Fibroblast of the conjunctiva (primary cell): ENCODE results near the gene HOTAIR.

Source experiments
- DNase-seq: peaks from one replicate; pipeline ENCODE4 v3.0.0-alpha.2; 2010; ENCODE audit warnings: low read depth

The HOTAIR gene

DNA sequence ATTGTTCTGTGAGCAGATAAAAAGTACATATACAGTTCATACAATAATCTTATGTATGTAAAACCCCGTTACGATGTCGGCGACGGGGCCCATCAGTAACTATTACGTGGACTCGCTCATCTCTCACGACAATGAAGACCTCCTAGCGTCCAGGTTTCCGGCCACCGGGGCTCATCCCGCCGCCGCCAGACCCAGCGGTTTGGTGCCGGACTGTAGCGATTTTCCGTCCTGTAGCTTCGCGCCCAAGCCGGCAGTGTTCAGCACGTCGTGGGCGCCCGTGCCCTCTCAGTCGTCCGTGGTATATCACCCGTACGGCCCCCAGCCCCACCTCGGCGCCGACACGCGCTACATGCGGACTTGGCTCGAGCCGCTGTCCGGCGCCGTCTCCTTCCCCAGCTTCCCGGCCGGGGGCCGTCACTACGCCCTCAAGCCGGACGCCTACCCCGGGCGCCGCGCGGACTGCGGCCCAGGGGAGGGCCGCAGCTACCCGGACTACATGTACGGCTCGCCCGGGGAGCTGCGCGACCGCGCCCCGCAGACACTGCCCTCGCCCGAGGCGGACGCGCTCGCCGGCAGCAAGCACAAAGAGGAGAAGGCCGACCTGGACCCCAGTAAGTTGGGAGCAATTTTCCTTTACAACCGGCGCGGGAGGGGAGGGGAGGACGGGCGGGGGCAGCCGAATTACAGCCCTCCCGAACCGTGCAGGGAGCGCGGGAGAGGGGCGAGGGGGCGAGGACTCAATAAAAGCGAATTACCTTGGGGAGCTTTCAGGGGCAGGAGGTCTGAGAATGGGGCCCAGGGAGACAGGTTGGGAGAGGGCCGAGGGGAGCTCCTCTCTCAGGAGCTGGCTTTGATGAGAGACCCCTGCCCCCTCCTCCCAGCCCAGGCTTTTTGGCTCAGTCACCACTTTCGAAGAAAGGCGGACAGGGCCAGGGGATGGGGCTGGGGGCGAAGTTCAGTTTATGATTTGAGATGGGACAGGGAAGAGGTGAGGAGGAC is 25.7 kb upstream of the HOTAIR start, which contains the start of gene HOXC9:
Gene HOXC9 (plus strand): TSS at position 46 of the 999 bp plus-strand sequence. CDS start 28 bp downstream, at position 74.
- DNase-seq: no peak

DNA sequence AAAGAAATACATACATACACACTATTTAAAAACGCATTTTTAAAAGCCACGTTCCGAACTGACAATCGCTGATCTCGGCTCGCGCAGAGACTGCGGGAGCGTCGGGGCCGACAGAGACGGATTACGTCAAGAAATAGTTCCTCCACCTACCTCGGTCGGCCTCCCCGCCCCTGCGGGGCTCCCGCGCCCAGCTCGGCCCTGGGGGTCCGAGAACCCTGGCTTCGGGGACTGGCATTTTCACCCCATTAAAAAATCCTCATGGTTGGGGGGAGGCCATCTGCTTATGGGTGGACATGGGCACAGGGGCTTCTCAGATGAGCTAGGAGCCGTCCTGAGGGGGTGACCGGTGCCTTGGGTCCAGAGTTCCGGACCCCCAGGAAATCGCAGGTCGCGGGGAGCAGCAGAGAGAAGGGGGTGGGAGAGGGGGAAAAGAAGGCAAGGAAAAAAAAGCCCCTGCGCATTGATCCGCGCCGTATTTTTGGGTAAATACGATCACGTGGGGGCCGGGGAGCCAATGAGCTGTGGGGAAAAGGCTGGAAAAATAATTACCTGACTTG is 24.9 kb upstream of the HOTAIR start:
- no peak for DNase-seq

DNA sequence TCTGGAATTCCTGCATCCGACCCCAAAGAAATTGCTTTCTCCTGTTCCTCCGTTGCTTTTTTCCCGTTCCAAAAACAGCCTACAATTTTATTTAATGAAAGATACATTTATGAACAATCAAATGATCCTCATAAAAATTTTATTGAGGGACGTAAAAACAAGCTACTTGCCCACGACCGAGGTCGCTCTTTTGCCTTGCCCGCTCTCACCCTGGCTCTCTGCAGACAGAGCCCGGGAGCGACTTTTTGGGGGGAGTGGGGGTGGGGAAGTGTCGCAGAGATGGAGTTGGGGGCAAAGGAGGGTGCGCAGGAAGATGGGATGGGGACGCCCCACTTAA is 24.1 kb upstream of the HOTAIR start:
- DNase-seq: no peak

DNA sequence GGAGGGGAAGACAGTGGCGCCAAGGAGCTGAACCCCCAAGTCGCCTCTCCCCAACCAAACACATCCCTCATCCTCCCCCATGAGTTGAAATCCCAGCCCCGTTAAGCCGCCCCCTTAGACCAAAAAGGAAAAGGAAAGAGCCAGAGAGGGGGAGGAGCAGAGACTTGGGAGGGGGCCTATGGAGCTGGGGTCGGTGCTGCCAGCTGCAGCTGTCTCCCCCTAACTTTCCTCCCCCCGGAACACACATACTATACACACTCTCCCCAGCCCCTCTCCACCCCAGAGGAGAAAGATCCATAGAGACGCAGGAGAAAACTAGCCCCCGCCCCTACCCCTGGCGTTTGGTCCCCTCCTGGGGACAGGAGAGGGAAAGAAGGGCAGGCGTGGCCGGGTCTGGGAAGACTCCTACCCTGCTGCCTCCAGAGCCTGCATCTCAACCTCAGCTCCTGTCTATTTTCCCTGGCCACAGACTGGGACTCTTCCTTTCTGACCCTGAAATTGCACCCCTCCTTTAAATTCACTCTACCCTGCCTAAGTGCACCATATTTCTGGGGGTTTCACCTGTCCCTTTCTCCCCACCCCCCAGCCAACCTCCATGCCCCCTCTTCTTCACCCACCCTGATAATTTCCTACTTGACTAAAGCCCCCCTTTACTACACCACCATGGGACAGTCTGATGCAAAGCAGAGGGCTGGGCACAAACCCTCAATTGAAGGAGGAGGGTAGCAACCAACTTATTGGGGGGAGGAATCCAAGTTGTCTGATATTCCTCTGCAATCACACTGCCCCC is 23.6 kb upstream of the HOTAIR start:
- DNase-seq: no peak

DNA sequence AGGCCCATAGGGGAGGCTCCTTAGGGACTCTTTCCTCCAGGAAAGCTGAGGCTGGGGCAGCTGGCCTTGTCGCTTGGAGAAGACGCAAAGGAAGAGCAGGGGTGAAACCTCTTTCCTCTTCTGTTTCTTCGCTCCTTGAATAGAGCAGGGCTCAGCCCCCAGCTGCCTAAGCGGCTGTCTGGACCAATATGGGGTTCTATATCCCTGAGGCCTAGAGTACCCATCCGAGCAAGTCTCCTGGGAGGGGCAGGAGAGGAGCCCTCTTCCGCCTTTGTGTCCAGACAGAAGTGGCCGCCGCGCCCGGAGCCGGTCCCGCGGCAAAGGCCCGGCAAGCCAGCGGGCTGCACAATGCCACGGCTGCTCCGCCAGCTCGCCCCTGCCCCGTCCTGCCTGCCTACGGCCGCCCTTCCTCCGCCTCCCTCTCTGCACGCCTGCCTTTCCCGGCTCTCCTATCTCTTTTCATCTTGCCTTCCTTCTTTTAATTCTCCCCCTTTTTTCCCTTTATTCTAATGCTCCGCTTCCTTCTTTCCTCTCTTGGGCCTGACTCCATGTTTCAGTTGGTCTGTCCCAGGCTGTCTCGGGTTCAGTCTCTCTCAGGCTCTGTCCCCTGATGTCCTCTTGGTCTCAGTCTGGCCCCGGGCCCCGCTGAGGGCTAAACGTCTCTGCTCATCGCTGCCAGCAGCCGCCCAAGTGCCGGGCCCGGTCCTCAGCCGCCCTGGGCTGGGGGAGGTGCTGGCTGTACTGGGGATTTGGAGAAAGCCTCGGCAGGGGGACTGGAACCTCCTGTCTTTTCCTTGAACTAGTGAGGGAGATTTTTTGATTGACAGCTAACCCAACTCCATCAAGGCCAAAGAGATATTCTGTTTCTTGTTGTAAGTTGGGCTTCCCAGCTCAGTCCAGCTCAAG is 22.7 kb upstream of the HOTAIR start:
- DNase-seq: no peak

DNA sequence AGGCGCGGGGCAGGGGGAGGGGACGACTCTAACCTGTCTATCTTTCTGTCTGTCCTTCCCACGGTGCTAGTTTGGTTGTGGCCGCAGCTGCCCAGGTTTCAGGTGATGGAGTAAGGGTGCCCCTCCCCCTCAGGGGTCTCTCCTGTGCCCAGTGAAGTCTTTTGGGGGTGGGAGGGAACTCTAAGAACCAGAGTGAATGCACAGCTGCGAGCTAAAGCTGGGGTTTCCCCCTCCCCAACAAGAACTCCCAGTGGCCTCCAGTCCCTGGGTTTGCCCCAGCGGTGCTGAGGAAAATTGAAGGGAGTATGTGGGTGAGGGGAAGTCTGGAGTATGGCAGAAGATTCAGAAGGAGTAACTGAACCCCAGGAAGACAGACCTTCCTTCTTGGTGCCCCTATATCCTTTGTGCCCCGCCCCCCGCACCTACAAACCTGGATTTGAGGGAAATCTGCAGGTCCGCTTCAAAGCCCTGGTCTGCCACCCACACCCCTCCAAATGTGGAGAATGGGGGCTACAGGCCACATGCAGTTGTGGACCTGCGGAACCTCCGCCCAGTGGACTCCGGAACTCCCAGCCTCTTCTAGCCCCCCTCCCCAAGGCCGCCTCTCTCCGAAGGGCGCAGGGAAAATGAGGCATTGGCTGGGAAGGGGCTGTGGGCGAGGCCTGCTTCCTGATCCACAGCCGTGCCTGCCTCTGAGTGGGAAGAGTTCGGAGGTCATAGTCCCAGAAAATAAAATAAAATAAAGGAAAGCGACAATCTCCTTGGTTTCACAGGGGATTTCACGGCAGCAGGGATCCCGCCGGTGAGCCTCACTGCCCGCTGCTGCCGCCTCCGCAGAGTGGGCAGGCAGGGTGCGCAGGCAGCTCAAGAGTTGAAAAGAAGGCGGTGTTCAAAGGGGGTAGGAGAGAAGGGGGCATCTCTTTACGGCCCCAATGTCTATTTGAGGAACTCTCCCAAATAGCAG is 21.8 kb upstream of the HOTAIR start:
- no peak for DNase-seq

DNA sequence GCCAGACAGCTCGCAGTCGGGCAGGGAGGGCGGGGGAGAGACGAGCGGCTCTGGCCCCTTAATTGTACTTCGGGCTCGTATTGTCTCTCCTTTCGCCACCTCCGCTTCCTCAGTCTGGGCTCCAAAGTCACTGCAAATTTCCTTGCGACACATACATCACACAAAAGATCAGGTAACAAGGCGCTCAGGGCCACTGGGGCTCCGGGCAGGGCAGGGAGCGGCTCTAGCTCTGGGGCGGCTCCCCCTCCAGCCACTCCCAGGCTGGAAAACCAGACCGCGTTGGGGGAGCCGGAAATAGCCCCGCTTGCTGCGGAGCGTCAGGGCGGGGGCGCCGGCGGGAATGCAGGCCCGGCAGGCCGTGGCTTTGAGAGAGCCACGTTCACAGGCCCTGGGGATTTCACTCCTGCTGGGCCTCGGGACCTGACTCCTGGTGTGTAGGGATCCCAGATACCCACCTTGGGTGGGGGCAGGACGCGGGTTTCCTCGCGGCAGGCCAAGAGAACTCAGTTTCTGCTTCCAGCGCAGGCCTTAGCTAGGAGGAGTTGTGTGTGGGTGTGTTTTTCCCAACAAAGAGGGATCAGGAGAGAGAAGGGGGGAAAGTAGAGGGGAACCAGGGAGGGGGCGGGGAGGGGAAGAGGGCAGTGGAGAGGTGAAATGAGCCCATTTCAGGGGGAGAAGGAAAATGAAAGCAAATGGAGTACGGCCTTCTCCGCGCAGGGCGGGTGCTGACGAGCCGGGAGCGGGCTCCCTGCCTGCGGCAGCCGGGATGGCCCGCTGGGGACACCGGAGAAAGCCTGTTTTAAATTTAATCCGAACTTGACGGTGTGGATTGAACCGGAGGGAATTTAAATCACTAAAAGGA is 20.9 kb upstream of the HOTAIR start:
- no peak for DNase-seq

DNA sequence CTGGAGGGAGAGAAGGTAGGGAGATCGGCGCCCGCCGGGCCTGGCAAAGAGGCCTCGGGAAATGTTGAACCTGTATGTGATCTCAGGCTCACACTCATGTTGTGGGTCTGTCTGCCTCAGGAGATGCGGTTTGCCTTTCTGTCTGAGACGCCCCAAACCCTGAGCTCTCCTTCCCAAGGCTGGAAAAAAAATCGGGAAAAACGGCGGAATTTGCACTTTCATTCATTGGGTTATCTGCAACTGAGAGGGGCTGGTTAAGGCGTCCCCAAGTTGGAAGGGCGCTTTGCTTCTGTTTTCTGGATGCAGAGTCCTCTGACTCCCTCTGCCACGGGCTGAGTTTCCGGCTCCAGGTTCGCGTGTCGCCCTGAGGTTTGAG is 20.2 kb upstream of the HOTAIR start:
- no peak for DNase-seq

DNA sequence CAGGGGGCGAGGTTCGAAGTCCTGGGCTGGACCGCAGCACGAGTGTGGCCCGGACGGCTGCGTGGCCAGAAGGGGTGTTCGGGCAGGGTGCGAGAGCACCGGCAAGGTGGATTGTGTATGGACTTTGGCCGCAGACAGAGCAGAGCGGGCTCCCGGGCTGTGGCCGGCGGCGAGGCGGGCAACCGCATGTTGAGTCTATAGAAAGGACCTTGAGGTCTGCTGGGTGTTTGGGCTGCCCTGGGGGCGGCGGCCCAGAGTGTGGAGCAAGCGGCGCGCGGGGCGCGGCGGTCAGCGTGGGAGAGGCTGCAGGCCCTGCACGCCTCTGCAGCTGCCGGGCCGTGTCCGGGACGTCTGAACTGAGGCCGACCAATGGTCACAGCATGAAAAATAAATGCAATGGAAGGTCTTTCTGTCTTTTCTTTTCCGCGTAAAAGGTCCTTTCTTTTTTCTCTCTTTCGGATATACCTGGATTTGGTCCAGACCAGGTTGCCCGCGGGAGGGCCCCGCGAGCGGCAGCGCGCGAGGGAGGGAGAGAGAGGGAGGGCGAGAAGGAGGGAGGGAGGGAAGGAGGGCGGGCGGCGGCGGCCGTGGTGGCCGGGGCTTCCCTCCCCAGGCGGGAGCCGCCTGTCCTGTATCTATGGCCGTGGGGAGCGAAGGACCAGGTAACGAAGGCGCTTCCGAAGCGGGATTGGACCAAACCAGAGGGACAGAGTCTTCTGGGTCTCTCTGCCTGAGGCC is 19.7 kb upstream of the HOTAIR start:
- no peak for DNase-seq

DNA sequence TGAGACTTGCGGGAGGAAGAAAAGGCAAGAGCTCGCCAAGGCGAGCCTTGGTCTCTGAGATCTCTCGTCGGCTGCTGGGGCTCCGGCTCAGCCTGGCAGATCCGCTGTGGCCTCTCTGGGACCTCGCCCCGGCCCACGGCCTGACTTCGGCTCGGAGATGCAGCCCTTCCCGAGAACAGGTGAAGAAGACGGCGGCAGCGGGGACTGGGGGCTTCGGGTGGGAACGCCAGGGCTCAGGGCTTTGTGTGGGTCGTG is 19.2 kb upstream of the HOTAIR start:
- no peak for DNase-seq

DNA sequence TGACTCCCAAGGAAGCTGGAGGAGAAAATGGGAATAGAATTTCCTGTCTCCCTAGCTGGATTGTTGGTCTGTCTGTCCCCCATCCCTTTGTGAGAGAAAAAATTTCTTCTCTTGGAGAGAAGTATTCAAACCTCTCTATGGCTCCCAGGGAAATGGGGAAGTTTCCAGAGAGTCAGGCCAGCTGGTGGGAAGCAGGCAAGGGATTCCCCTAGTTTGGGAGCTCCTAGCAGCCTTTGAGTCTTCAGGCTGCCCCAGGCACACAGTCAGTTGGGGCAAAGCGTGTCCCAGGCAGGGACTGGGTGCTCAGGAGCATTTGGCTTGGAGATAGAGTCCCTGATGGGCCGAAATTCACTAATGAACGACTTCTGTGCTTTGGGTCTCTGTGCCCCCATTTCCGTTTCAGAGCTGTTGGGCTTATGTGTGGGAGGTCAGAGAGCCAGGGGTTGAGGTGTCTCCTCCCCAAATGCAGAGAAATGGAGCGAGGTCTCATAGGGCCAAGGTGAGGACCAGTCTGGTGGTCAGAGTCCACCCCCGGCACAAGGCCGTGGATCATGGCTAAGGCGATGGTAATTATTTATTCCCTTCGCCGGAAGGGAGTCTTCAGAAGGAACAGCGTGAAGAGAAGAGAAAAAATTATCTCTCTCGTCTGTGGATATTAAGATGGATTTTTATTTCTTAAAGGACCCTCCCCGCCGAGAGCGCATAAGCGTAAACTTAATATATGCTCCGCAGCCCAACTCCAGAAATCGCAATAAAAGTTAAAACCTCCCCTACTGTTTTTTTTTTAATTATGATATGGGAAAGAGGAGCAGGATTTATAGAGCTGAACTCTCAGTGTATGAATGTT is 18.6 kb upstream of the HOTAIR start:
- DNase-seq: no peak

DNA sequence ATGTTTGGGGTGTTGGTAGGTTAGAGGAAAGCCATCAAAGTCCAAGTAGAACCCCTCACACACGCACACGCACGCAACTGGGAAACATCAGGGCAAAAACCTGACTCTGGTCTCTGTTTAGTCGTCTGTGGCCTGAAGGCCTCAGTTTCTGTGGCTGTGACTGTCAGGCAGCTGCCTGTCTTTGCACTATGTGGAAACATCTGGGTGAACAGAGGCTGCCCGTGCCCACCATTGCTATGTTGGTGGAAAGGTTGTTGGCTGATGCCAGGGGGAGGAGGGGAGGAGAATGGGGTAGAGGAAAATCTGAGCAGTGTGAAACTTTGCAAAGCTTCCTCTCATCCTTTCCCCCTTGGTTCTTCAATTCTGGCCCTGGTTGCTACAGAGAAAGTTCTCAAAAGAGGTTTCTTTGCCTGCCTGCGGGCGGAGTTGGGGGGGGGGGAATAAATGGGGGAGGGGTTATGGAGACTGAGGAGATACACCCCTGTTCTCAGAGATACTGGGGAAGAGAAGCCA is 17.7 kb upstream of the HOTAIR start:
- DNase-seq: no peak

DNA sequence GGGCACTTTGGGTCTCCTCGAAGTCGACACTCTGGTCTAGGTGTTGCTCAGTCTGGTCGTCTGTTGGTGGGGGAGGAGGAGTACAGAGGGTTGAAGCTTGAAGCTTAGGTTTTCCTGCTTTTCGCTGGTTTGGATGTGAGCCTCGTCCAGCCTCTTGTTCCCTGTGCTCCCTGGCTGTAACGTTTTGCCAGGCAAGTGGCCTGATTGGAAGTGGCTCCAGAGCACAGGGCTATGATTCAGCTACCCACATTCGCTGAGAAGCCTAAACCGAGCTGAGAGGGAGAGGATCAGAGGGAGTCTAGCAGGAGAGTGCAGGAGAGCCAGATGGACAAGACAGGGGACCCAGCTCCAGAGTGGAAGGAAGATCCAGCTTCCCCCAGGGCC is 16.3 kb upstream of the HOTAIR start:
- DNase-seq: no peak

DNA sequence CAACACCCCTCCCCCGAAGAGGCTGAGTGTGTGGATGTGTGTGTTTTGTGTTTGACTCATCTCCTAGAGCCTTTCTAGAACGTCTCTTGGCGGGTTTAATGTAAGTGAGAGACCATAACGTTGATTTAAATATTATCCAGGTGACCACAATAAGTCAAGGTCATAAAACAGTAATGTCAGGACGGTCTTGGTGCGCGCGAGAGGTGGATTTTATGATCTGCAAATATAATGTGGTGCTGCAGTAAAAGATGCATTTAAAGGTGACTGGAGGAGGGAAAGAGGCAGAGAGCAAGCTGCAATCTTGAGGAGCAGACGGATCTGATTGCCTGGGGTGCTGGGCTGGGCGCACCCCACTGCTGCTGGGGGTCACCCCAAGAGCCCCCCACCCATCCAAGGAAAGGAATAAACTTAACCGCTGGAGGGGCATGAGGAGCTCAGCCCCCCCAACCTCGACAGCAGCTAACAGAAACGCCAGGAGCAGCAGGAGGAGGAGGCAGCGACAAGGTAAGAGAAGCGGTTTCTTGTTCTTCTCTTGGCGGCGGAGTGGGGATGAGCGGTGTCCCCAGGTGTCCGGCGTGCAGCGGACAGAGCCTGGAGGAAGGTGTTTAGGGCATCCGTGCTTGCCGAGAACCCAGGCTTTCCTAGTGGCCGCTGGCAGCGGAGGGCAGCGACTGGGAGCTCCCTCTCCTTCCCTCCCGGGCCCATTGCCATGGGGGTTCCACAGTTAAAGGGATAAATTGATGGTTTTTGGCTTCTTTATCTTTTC is 15.7 kb upstream of the HOTAIR start:
- no peak for DNase-seq

DNA sequence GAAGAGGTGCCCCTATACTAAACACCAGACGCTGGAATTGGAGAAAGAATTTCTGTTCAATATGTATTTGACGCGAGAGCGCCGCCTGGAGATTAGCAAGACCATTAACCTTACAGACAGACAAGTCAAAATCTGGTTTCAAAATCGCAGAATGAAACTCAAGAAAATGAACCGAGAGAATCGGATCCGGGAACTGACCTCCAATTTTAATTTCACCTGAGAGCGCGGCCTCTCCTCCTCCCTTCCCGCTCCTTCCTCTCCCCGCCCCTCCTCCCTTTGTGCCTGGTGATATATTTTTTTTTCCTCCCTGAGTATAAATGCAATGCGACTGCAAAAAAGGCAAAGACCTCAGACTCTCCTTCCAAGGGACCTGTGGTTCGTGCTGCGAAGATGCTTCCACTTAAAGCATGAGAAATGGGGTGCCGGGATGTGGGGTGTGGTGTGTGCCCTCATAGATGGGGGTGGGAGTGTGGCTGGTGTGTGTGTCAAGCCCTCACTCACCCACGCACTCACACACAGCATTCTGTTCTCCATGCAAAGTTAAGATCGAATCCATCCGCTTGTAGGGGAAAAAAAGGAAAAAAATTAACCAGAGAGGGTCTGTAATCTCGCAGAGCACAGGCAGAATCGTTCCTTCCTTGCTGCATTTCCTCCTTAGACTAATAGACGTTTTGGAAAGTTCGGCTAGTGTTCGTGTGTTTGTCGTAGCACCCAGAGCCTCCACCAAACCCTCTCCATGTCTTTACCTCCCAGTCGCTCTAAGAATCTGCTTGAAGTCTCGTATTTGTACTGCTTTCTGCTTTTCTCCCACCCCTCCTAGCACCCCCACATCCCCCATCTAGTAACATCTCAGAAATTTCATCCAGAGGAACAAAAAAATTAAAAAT is 14.7 kb upstream of the HOTAIR start:
- peak; percentile 31 for DNase-seq

DNA sequence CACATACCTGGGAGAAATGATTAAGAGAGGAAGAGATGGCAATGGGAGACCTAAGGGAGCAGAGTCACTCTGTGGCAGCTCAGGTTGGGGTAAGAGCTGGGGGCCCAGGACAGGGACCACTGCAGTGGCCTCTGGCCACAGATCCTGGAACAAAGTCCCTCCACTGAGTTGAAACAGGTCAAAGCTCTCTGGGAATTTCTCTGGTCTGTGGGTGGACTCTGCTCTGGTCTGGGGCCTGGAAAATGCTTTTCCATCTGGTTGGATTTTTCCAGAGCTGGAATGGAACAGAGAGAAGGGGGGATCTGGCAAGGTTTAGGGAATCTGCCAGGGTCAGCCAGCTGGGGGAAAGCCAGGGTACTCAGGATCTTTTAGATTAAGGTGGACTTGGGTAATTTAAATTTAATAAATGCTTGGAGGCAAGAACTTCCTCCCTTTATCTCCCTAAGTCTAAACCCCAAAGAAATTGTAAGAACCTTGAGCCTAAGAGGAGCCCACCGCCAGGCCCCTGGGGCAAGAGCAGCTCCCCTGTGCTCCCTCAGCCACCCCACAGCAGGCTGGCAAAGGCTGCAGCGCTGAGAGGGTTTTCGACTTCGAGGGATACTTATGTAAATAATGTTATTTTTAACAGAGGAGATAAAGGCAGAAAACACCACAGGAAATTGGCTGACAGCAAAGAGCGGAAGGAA is 13.9 kb upstream of the HOTAIR start:
- DNase-seq: no peak
